Pancreas (tissue), 10 donors: ENCODE results near the gene CLK2. TPM values are rescaled to one million over a fixed set of nuclear protein-coding genes. Genes with fewer than 3 reads are reported as not detected.

Experiments
- ATAC-seq, 4 donors: fragments of 200-7000 bp; cut with Tn5 transposase; one replicate each; pipeline versions ENCODE4 v1.8.0 to v1.9.1; 2020; ENCODE audit warnings: mild to moderate bottlenecking in 4 of 4, moderate library complexity in 4 of 4
- DNase-seq, 6 donors: peaks; one replicate each; pipeline ENCODE4 v3.0.0-alpha.2; 2020
- FAIRE-seq: peaks from 2 replicates; lab custom pipeline; 2012; peaks lifted over from hg19 to GRCh38; lab: Jason Lieb, UNC
- H3K27ac ChIP-seq, 4 donors: fragments of 200-600 bp; sonication (generic); 1 replicate in 3 of 4; 2 replicates in 1 of 4; pipeline versions ENCODE4 v1.5.0 to v1.8.0; 2020
- H3K27me3 ChIP-seq, 4 donors: fragments of 200-600 bp; one replicate each; pipeline ENCODE4 v1.8.0; 2021
- H3K36me3 ChIP-seq, 3 donors: fragments of 200-600 bp; sonication (generic) in 1 of 3; one replicate each; pipeline versions ENCODE4 v1.5.0 to v1.8.0; 2020 to 2021
- H3K4me1 ChIP-seq, 3 donors: fragments of 200-600 bp; one replicate each; pipeline ENCODE4 v1.8.0; 2021
- H3K4me3 ChIP-seq, 4 donors: fragments of 200-600 bp; sonication (generic) in 2 of 4; one replicate each; pipeline versions ENCODE4 v1.5.0 to v1.8.0; 2020 to 2021
- H3K9me3 ChIP-seq, 4 donors: fragments of 200-600 bp; one replicate each; pipeline ENCODE4 v1.8.0; 2021
- CTCF ChIP-seq, 4 donors: fragments of 200-600 bp; sonication (generic) in 3 of 4; IDR thresholded peaks; one replicate each; pipeline versions ENCODE4 v1.5.0 to v1.8.0; 2021; ENCODE audit warnings: antibody characterized with exemption in 4 of 4
- WGBS, 2 donors: extraction: QIAGEN DNeasy Blood & Tissue Kit; methylation state at CpG; one replicate each; pipeline ENCODE4 v1.1.7; 2013; 5-methylcytosine and 5-hydroxymethylcytosine counted together
- intact Hi-C, 3 donors: fragments of 100-400 bp; cut with DNase I; formaldehyde crosslinking; loops; one replicate each; pipeline versions ENCODE4 v1.11.1 to v1.14.2; 2022
- polyA plus RNA-seq, 2 donors: library from polyadenylated mRNA; stranded (reverse); fragments of 200-250 nt; gene quantifications; one replicate each; pipeline ENCODE4 v1.2.3, GENCODE V29; 2013
- total RNA-seq, 6 donors: library from RNA; stranded (reverse); fragmentation: NEBNext Ultra II Directional in 4 of 6; extraction: Animal tissue kit (Norgen Biotek cat#: 25700) in 4 of 6; gene quantifications; one replicate each; pipeline versions ENCODE4 v1.2.1 to v1.2.4, GENCODE V29; 2021 to 2023
- donor health status: healthy with polysubstance abuse.
- donor health status: DM: no; HTN: no; CAD: no; lungs with moderate emphysema.
- donor health status: DM: no; HTN: no; CAD: no.
- donor health status: control.
- donor health status: control.
- donor health status: Bipolar disorder and iron deficiency.
- donor health status: DM: yes; HTN: yes; CAD: no.
- donor health status: DM: no; HTN: no; CAD: no.
- donor health status: DM: no; HTN: no; CAD: no.
- donor health status: DM: yes; HTN: yes; CAD: no.

CLK2 gene
- total and polyA plus RNA-seq, 8 donors, result 15.7 to 89.4 (median 21.6) TPM

- no peak for FAIRE-seq
- H3K36me3 ChIP-seq, result peaks cover 7 to 66% (median 49%) of the 10 kb centered on the region in 3 donors
- no peak for TF ChIP-seq CTCF (IDR thresholded peaks at IDR 0.05)
These were observed 6.8 kb downstream of the CLK2 start for GRCh38 chr1:155266553-155266952.

GRCh38 chr1:155263067-155263466, 10.2 kb downstream of the CLK2 start:
- peak overlapping the region in 1 of 4 donors; percentile 52 for H3K27ac ChIP-seq

More at GRCh38 chr1:155266553-155266952, 6.8 kb downstream of the CLK2 start:
- H3K4me3 ChIP-seq, result no peak overlapping the region
- H3K4me1 ChIP-seq, result peaks cover 0 to 2% (median under 1%) of the 10 kb centered on the region in 3 donors
- ATAC-seq (no peak), DNase-seq (no peak)
- intact Hi-C loops, result no loop called here
- no peaks in the 10 kb centered on the region for H3K27me3 ChIP-seq
- no peaks in the 10 kb centered on the region for H3K9me3 ChIP-seq
- no peak overlapping the region for H3K27ac ChIP-seq
- WGBS, 2 donors, result 70 to 79% methylated on average over 6 of the region's 6 CpGs

GRCh38 chr1:155261852-155262673, 11.2 kb downstream of the CLK2 start, which contains the start of gene SCAMP3:
TSS of gene SCAMP3 (minus strand) at chr1:155262360. CDS start at chr1:155262151, 209 bp downstream.
- 0% methylated on average over 47 of the region's 47 CpGs for WGBS, 2 donors
- Histone ChIP-seq H3K27ac (peak within 1 kb of the TSS; percentile 32 to 71 (median 62)), H3K4me1 (peaks cover 0 to 10% (median 7%) of the 10 kb centered on the region in 3 donors), H3K4me3 (peak within 1 kb of the TSS; percentile 63 to 98 (median 78)), H3K9me3 (no peaks in the 10 kb centered on the region), H3K36me3 (peaks cover 0 to 28% (median 25%) of the 10 kb centered on the region in 3 donors), H3K27me3 (no peaks in the 10 kb centered on the region)
- ATAC-seq, result peak; percentile 98 to 99 (median 98)
- no peak for TF ChIP-seq CTCF (IDR thresholded peaks at IDR 0.05)
- intact Hi-C loops, result no loop called here
- peak; percentile 89 to 96 (median 94) for DNase-seq
- FAIRE-seq, result peak; percentile 20

More at GRCh38 chr1:155263067-155263466, 10.2 kb downstream of the CLK2 start:
- Histone ChIP-seq H3K9me3 (no peaks in the 10 kb centered on the region), H3K36me3 (peaks cover 0 to 38% (median 35%) of the 10 kb centered on the region in 3 donors), H3K4me3 (no peak overlapping the region), H3K4me1 (peaks cover 0 to 10% (median 7%) of the 10 kb centered on the region in 3 donors), H3K27me3 (no peaks in the 10 kb centered on the region)
- intact Hi-C loops, result no loop called here
- 77 to 85% methylated on average over 11 of the region's 11 CpGs for WGBS, 2 donors
- DNase-seq (no peak), FAIRE-seq (no peak), ATAC-seq (no peak)
- no peak for TF ChIP-seq CTCF (IDR thresholded peaks at IDR 0.05)

GRCh38 chr1:155261493-155261851, 11.8 kb downstream of the CLK2 start:
- DNase-seq (peak in 3 of 6 donors; percentile 38 to 79 (median 56)), ATAC-seq (peak; percentile 7 to 30 (median 10)), FAIRE-seq (no peak)
- intact Hi-C loops, result no loop called here
- Histone ChIP-seq H3K27ac (peak overlapping the region in 3 of 4 donors; percentile 32 to 71 (median 57)), H3K4me3 (peak overlapping the region; percentile 63 to 98 (median 78)), H3K27me3 (no peaks in the 10 kb centered on the region), H3K9me3 (no peaks in the 10 kb centered on the region), H3K36me3 (peaks cover 0 to 22% (median 19%) of the 10 kb centered on the region in 3 donors), H3K4me1 (peaks cover 0 to 10% (median 7%) of the 10 kb centered on the region in 3 donors)
- 0 to 1% methylated on average over 9 of the region's 9 CpGs for WGBS, 2 donors
- TF ChIP-seq CTCF (IDR thresholded peaks at IDR 0.05), result no peak
